ENCODE measurements around the gene ADAMTS1.

ADAMTS1 gene

DNA sequence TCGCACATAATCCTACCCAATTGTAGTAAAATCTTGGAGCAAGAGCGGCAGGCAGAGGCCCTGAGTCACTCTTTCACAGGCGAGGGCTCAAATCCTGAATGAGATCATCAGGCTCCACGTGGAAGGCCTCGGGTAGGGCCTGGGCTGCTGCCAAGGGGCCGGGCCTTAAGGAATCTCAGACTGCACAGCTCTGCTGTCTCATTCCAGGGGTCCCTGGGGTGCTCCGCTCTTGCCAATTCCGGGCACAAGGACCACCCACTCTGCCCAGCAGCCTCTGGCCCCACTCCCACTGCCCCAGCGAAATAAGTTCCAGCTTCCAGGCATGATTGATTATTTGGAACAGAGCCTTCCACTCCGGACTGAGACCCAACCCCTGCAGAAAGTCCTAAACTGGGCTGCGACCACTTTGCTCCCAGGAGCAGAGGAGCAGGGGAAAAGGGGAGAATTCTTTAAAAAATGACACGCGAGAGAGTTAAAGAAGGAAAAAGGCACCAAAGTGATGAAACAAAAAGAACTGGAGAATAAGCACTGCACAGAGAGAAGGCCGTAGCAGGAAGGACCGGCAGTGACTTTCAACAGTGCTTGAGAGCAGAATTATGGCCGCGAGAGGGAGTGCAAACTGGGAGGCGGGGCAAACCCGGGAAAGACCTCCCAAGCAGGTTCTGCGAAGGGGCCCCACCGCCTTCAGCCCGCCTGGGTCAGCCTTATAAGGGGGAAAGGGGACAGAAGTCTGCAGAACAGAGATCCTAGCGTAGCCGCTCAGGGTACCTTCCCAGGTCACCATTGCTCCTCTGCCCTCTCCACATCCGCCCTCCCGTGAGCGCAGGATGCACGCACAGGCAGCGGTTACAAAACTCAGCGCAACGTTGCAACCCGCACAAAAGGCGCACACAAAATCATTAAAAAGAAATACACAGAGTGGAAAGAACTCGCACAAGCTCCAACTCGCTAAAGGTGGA is 2.0 kb downstream of the ADAMTS1 start:
- DNase-seq (ENCODE audit: insufficient read length) (no peak), FAIRE-seq (no peak)
- TF ChIP-seq POLR2A (IDR thresholded peaks at IDR 0.05; ENCODE audit: low read depth, low read length): no peak
- no peak for TF ChIP-seq POLR2AphosphoS5 (IDR thresholded peaks at IDR 0.05; ENCODE audit: low read depth, low read length)
- TF ChIP-seq TAF1 (IDR thresholded peaks at IDR 0.05; ENCODE audit: borderline replicate concordance, low read depth, low read length): no peak

DNA sequence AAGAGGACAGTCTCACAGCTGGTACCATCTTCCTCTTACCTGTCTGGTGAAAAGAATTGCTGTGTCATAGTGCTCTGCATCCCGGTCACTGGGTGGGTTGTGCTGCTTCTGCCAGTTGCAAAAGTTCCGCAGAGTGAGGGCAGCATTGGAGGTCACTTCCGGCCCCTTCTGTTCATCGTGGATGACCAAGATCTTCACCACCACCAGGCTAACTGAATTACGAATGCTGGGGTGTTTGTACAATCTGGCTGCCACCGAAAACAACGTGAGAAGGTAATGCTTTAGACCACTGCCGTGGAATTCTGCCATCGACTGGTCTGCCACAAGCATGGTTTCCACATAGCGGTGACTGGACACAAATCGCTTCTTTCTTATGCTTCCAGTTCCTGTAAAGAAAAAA is 2.9 kb downstream of the ADAMTS1 start:
- TF ChIP-seq POLR2AphosphoS5 (IDR thresholded peaks at IDR 0.05; ENCODE audit: low read depth, low read length) (no peak), POLR2A (IDR thresholded peaks at IDR 0.05; ENCODE audit: low read depth, low read length) (no peak), TAF1 (IDR thresholded peaks at IDR 0.05; ENCODE audit: borderline replicate concordance, low read depth, low read length) (no peak)
- no peak for DNase-seq (ENCODE audit: insufficient read length)
- FAIRE-seq: no peak

- no peak for TF ChIP-seq POLR2AphosphoS5 (IDR thresholded peaks at IDR 0.05; ENCODE audit: low read depth, low read length)
- TF ChIP-seq POLR2A (IDR thresholded peaks at IDR 0.05; ENCODE audit: low read depth, low read length): no peak
- no peak for TF ChIP-seq TAF1 (IDR thresholded peaks at IDR 0.05; ENCODE audit: borderline replicate concordance, low read depth, low read length)
- FAIRE-seq (no peak), DNase-seq (ENCODE audit: insufficient read length) (no peak)
Measured at GRCh38 chr21:26840912-26841311, 4.3 kb downstream of the ADAMTS1 start.

DNA sequence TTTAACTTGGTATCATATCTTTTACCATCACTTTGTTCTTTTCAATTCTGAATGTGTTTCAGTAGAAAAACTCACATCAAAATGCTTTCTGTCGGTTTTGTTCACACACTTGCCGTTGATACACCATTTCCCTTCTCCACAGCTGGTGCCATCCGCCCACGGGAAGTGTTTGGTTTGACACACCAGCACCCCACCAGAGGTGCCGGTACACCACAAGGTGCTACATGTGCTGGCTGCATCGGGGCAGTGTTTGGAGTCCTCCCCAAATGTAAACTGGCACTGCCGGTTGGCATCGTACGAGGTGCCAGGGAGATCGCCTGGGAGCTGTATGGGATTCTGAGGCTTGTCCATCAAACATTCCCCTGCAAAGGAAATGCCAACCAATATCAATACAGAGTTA is 5.0 kb downstream of the ADAMTS1 start:
- DNase-seq (ENCODE audit: insufficient read length) (no peak), FAIRE-seq (no peak)
- TF ChIP-seq TAF1 (IDR thresholded peaks at IDR 0.05; ENCODE audit: borderline replicate concordance, low read depth, low read length) (no peak), POLR2A (IDR thresholded peaks at IDR 0.05; ENCODE audit: low read depth, low read length) (no peak)

GRCh38 chr21:26837539-26837938 is 7.7 kb downstream of the ADAMTS1 start:
- no peak for TF ChIP-seq POLR2A (IDR thresholded peaks at IDR 0.05; ENCODE audit: low read depth, low read length)
- TF ChIP-seq POLR2AphosphoS5 (IDR thresholded peaks at IDR 0.05; ENCODE audit: low read depth, low read length): no peak
- no peak for TF ChIP-seq TAF1 (IDR thresholded peaks at IDR 0.05; ENCODE audit: borderline replicate concordance, low read depth, low read length)
- FAIRE-seq (no peak), DNase-seq (ENCODE audit: insufficient read length) (no peak)

DNA sequence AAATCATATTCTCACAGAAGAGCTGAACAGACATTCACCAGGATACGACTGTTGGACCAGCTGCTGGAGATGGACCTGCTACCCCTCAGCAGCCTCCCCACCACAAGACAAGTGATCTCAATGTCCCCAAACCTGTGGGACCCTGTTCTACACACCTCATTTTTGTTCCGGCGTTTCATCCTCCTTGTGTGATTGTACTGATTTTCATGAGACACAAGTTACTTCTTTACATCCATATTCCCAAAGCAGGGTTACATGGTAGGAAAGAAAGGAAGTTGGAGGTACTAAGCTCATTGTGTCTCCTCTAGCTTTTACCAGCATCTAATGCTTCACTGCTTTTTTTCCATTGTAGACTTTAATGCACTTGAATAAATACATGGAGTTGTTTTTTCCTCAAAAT is 8.7 kb downstream of the ADAMTS1 start:
- DNase-seq (ENCODE audit: insufficient read length) (no peak), FAIRE-seq (no peak)
- TF ChIP-seq TAF1 (IDR thresholded peaks at IDR 0.05; ENCODE audit: borderline replicate concordance, low read depth, low read length) (no peak), POLR2A (IDR thresholded peaks at IDR 0.05; ENCODE audit: low read depth, low read length) (no peak), POLR2AphosphoS5 (IDR thresholded peaks at IDR 0.05; ENCODE audit: low read depth, low read length) (no peak)

GRCh38 chr21:26835714-26836265 is 9.4 kb downstream of the ADAMTS1 start:
- FAIRE-seq: no peak
- TF ChIP-seq POLR2A (IDR thresholded peaks at IDR 0.05; ENCODE audit: low read depth, low read length) (no peak), TAF1 (IDR thresholded peaks at IDR 0.05; ENCODE audit: borderline replicate concordance, low read depth, low read length) (no peak), POLR2AphosphoS5 (IDR thresholded peaks at IDR 0.05; ENCODE audit: low read depth, low read length) (no peak)
- DNase-seq (ENCODE audit: insufficient read length): no peak

DNA sequence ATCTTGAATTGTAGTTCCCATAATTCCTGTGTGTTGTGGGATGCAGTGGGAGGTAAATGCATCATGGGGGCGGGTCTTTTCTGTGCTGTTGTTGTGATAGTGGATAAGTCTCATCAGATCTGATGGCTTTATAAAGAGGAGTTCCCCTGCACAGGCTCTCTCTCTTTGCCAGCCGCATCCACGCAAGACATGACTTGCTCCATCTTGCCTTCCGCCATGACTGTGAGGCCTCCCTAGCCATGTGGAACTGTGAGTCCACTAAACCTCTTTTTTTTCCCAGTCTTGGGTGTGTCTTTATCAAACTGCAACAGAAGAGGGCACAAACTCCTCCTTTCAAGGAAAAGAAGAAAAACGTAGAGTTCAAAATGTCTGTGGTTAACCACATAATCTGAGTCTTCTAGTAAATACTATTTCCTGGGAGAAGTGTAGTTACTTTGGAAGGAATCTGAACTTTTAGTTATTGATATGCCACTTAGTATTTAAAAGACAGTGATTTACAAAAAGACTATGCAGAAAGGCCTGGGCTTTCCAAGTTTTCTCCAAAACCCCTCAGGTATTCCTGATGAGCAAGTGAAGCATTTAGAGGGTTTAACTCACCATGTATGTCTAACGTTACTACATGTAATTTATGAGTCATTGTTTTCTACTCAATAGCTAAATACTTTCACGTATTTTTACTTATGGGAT is 10.0 kb downstream of the ADAMTS1 start:
- FAIRE-seq (no peak), DNase-seq (ENCODE audit: insufficient read length) (no peak)
- no peak for TF ChIP-seq POLR2AphosphoS5 (IDR thresholded peaks at IDR 0.05; ENCODE audit: low read depth, low read length)
- no peak for TF ChIP-seq TAF1 (IDR thresholded peaks at IDR 0.05; ENCODE audit: borderline replicate concordance, low read depth, low read length)
- no peak for TF ChIP-seq POLR2A (IDR thresholded peaks at IDR 0.05; ENCODE audit: low read depth, low read length)

GRCh38 chr21:26834181-26834905 is 10.9 kb downstream of the ADAMTS1 start:
- FAIRE-seq (no peak), DNase-seq (ENCODE audit: insufficient read length) (no peak)
- TF ChIP-seq POLR2A (IDR thresholded peaks at IDR 0.05; ENCODE audit: low read depth, low read length) (no peak), POLR2AphosphoS5 (IDR thresholded peaks at IDR 0.05; ENCODE audit: low read depth, low read length) (no peak), TAF1 (IDR thresholded peaks at IDR 0.05; ENCODE audit: borderline replicate concordance, low read depth, low read length) (no peak)

DNA sequence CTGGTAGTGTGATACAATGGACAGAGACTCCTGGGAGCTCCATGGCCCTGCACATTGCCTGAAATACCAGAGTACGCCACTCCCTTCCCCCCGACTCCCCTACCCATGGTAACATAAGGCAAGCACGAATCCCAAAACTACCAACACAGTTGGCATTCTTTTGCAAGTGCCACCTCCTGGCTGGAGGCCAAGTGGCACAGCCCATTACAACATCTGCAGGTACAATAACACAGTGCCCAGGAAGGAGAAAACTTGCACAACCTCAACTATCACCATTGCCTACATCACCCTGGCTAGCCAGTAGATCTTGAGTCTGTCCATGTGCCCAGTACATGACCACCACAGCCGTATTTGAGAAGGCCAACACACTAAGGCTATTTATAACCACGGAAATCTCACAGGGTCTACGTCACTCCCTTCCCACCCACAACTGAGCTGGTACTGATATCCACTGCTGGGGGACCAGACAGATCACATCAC is 11.7 kb downstream of the ADAMTS1 start:
- FAIRE-seq (no peak), DNase-seq (ENCODE audit: insufficient read length) (no peak)
- no peak for TF ChIP-seq POLR2AphosphoS5 (IDR thresholded peaks at IDR 0.05; ENCODE audit: low read depth, low read length)
- TF ChIP-seq POLR2A (IDR thresholded peaks at IDR 0.05; ENCODE audit: low read depth, low read length): no peak
- TF ChIP-seq TAF1 (IDR thresholded peaks at IDR 0.05; ENCODE audit: borderline replicate concordance, low read depth, low read length): no peak

- no peak for TF ChIP-seq TAF1 (IDR thresholded peaks at IDR 0.05; ENCODE audit: borderline replicate concordance, low read depth, low read length)
- no peak for FAIRE-seq
- DNase-seq (ENCODE audit: insufficient read length): no peak
Measured at GRCh38 chr21:26833011-26833410, 12.2 kb downstream of the ADAMTS1 start.

Data from GM12892 (cell line).